Skeletal muscle satellite cell (primary cell): ENCODE data around the gene BET1.
"Not testable (repeated sequence)": the region's sequence is repeated elsewhere in the genome, so short reads cannot be mapped to it uniquely, and the experiment has no call there.

Experiments used
- H3K27me3 ChIP-seq: 2 replicates; pipeline ENCODE4 v1.7.0; 2013; ENCODE audit warnings: low read length; ENCODE audit not compliant: control insufficient read depth, insufficient read depth
- H3K36me3 ChIP-seq: 2 replicates; pipeline ENCODE4 v1.7.0; 2013; ENCODE audit warnings: mild to moderate bottlenecking, control low read depth, low read length; ENCODE audit not compliant: insufficient read depth
- H3K4me1 ChIP-seq: 2 replicates; pipeline ENCODE4 v1.7.0; 2013; ENCODE audit warnings: low read length; ENCODE audit not compliant: control insufficient read depth, insufficient read depth
- H3K4me2 ChIP-seq: 2 replicates; pipeline ENCODE4 v1.7.0; 2013; ENCODE audit warnings: mild to moderate bottlenecking, low read length
- H3K4me3 ChIP-seq: 2 replicates; pipeline ENCODE4 v1.7.0; 2013; ENCODE audit warnings: low read length
- H3K9ac ChIP-seq: 2 replicates; pipeline ENCODE4 v1.7.0; 2013; ENCODE audit warnings: mild to moderate bottlenecking, low read depth, low read length, moderate library complexity
- H3K9me3 ChIP-seq: replicated peaks from 2 replicates; pipeline ENCODE4 v1.7.0; 2013; ENCODE audit warnings: mild to moderate bottlenecking, control low read depth, low read length

The BET1 gene

GRCh38 chr7:94041529-94041928 lies 37.4 kb upstream of the BET1 start:
- peaks cover 28% of the 10 kb centered on the region for H3K27me3 ChIP-seq
- H3K9me3 ChIP-seq, result no peaks in the 10 kb centered on the region
- no peak overlapping the region for H3K9ac ChIP-seq
- H3K4me3 ChIP-seq, result no peak overlapping the region
- H3K36me3 ChIP-seq, result no peaks in the 10 kb centered on the region
- H3K4me2 ChIP-seq, result no peak overlapping the region
- H3K4me1 ChIP-seq, result peaks cover 17% of the 10 kb centered on the region

GRCh38 chr7:94040254-94040653 lies 36.1 kb upstream of the BET1 start:
- H3K9me3 ChIP-seq, result no peaks in the 10 kb centered on the region
- peaks cover 28% of the 10 kb centered on the region for H3K27me3 ChIP-seq
- H3K36me3 ChIP-seq, result no peaks in the 10 kb centered on the region
- H3K9ac ChIP-seq, result no peak overlapping the region
- H3K4me2 ChIP-seq, result no peak overlapping the region
- H3K4me3 ChIP-seq, result no peak overlapping the region
- H3K4me1 ChIP-seq, result peaks cover 17% of the 10 kb centered on the region

- Histone ChIP-seq H3K9ac (no peak overlapping the region), H3K4me1 (peaks cover 17% of the 10 kb centered on the region), H3K36me3 (no peaks in the 10 kb centered on the region), H3K4me3 (no peak overlapping the region), H3K27me3 (peaks cover 31% of the 10 kb centered on the region), H3K9me3 (no peaks in the 10 kb centered on the region), H3K4me2 (no peak overlapping the region)
Observed at GRCh38 chr7:94039368-94040035, 35.3 kb upstream of the BET1 start.

- Histone ChIP-seq H3K9me3 (no peaks in the 10 kb centered on the region), H3K9ac (no peak overlapping the region), H3K4me1 (peaks cover 12% of the 10 kb centered on the region), H3K4me2 (no peak overlapping the region), H3K36me3 (no peaks in the 10 kb centered on the region), H3K4me3 (no peak overlapping the region), H3K27me3 (peaks cover 59% of the 10 kb centered on the region)
Observed at GRCh38 chr7:94031865-94032264, 27.7 kb upstream of the BET1 start.

GRCh38 chr7:94030634-94031033 lies 26.5 kb upstream of the BET1 start:
- H3K9me3 ChIP-seq, result no peaks in the 10 kb centered on the region
- H3K4me1 ChIP-seq, result peaks cover 12% of the 10 kb centered on the region
- H3K4me3 ChIP-seq, result no peak overlapping the region
- H3K36me3 ChIP-seq, result no peaks in the 10 kb centered on the region
- no peak overlapping the region for H3K9ac ChIP-seq
- peaks cover 62% of the 10 kb centered on the region for H3K27me3 ChIP-seq
- no peak overlapping the region for H3K4me2 ChIP-seq

- Histone ChIP-seq H3K4me2 (no peak overlapping the region), H3K4me1 (peaks cover 12% of the 10 kb centered on the region), H3K9ac (no peak overlapping the region), H3K36me3 (no peaks in the 10 kb centered on the region), H3K4me3 (no peak overlapping the region), H3K9me3 (no peaks in the 10 kb centered on the region), H3K27me3 (peaks cover 68% of the 10 kb centered on the region)
Observed at GRCh38 chr7:94029976-94030375, 25.8 kb upstream of the BET1 start.

GRCh38 chr7:94028768-94029167 lies 24.6 kb upstream of the BET1 start:
- no peaks in the 10 kb centered on the region for H3K9me3 ChIP-seq
- H3K36me3 ChIP-seq, result no peaks in the 10 kb centered on the region
- H3K27me3 ChIP-seq, result peaks cover 62% of the 10 kb centered on the region
- no peak overlapping the region for H3K9ac ChIP-seq
- H3K4me3 ChIP-seq, result no peak overlapping the region
- H3K4me1 ChIP-seq, result peaks cover 12% of the 10 kb centered on the region
- H3K4me2 ChIP-seq, result no peak overlapping the region

- not testable (repeated sequence) for H3K36me3 ChIP-seq, H3K9me3 ChIP-seq, H3K4me3 ChIP-seq, H3K9ac ChIP-seq, H3K4me2 ChIP-seq
- Histone ChIP-seq H3K27me3 (peaks cover 47% of the 10 kb centered on the region), H3K4me1 (peaks cover 12% of the 10 kb centered on the region)
Observed at GRCh38 chr7:94026619-94027018, 22.5 kb upstream of the BET1 start.

GRCh38 chr7:94022550-94022949 lies 18.4 kb upstream of the BET1 start:
- H3K4me1 ChIP-seq, result no peaks in the 10 kb centered on the region
- no peaks in the 10 kb centered on the region for H3K9me3 ChIP-seq
- no peak overlapping the region for H3K9ac ChIP-seq
- no peaks in the 10 kb centered on the region for H3K36me3 ChIP-seq
- no peak overlapping the region for H3K4me2 ChIP-seq
- H3K27me3 ChIP-seq, result peaks cover 24% of the 10 kb centered on the region
- H3K4me3 ChIP-seq, result no peak overlapping the region

GRCh38 chr7:94016786-94017185 lies 12.6 kb upstream of the BET1 start:
- no peaks in the 10 kb centered on the region for H3K9me3 ChIP-seq
- no peaks in the 10 kb centered on the region for H3K36me3 ChIP-seq
- no peak overlapping the region for H3K4me2 ChIP-seq
- H3K9ac ChIP-seq, result no peak overlapping the region
- no peak overlapping the region for H3K4me3 ChIP-seq
- peaks cover 4% of the 10 kb centered on the region for H3K27me3 ChIP-seq
- H3K4me1 ChIP-seq, result no peaks in the 10 kb centered on the region

GRCh38 chr7:94015538-94015937 lies 11.4 kb upstream of the BET1 start:
- H3K9me3 ChIP-seq, result no peaks in the 10 kb centered on the region
- H3K4me3 ChIP-seq, result no peak overlapping the region
- H3K36me3 ChIP-seq, result no peaks in the 10 kb centered on the region
- no peak overlapping the region for H3K4me2 ChIP-seq
- H3K4me1 ChIP-seq, result no peaks in the 10 kb centered on the region
- no peak overlapping the region for H3K9ac ChIP-seq
- peaks cover 4% of the 10 kb centered on the region for H3K27me3 ChIP-seq

- H3K4me1 ChIP-seq, result no peaks in the 10 kb centered on the region
- peaks cover 4% of the 10 kb centered on the region for H3K27me3 ChIP-seq
- H3K9ac ChIP-seq, result no peak overlapping the region
- H3K4me2 ChIP-seq, result no peak overlapping the region
- H3K4me3 ChIP-seq, result no peak overlapping the region
- no peaks in the 10 kb centered on the region for H3K36me3 ChIP-seq
- no peaks in the 10 kb centered on the region for H3K9me3 ChIP-seq
Observed at GRCh38 chr7:94012746-94013145, 8.6 kb upstream of the BET1 start.
